HCT116 (cell line): ENCODE results near the gene AIFM2. TPM values are rescaled to one million over a fixed set of nuclear protein-coding genes. Genes with fewer than 3 reads are reported as not detected.

ENCODE experiments used
- ATAC-seq: fragments of 200-7000 bp; cut with Tn5 transposase; 2 replicates; pipeline ENCODE4 v1.9.1; 2020; ENCODE audit warnings: mild to moderate bottlenecking, moderate library complexity
- BruUV-seq: library from RNA; stranded (reverse); fragments of 400-500 nt; replicated peaks from 2 replicates; lab custom pipeline; 2021; lab: Mats Ljungman, UMichigan
- CTCF ChIA-PET: fragments of 300-600 bp; sonication (Branson Sonifier 250); formaldehyde crosslinking; loops from one replicate; lab custom pipeline; 2021; ENCODE audit warnings: antibody characterized with exemption; lab: Charles Lee
- POLR2A ChIA-PET: fragments of 300-600, 350-600 bp; sonication (Branson Sonifier 250); formaldehyde crosslinking; loops from one replicate; lab custom pipeline; 2021; ENCODE audit warnings: antibody characterized with exemption; lab: Charles Lee
- RAD21 ChIA-PET, 2 experiments: fragments of 300-600 bp; sonication (Branson Sonifier 250); formaldehyde crosslinking; loops; one replicate each; lab custom pipeline; 2023; ENCODE audit warnings: low total read pairs in 2 of 2; ENCODE audit not compliant: uncharacterized antibody in 2 of 2, unreplicated experiment in 2 of 2, low non-redundant PET in 1 of 2; lab: Charles Lee
- DNase-seq: peaks from one replicate; pipeline ENCODE4 v3.0.0-alpha.2; 2010; ENCODE audit warnings: low read depth, low spot score
- H2AFZ ChIP-seq: fragments of 200-600 bp; shearing (Covaris generic), sonication (generic); 2 replicates; pipeline ENCODE4 v1.6.1; 2017; ENCODE audit warnings: low read depth, mixed run types, mixed read lengths, antibody characterized with exemption, low read length; ENCODE audit not compliant: poor library complexity, severe bottlenecking
- H3K27ac ChIP-seq: 2 replicates; pipeline ENCODE4 v1.5.1; 2012; ENCODE audit warnings: low read depth, low read length
- H3K27me3 ChIP-seq: fragments of 200-600 bp; sonication (generic); 2 replicates; pipeline ENCODE4 v1.6.1; 2016; ENCODE audit warnings: mixed run types, low read length, mixed read lengths; ENCODE audit not compliant: insufficient read depth
- H3K36me3 ChIP-seq, 2 experiments: fragments of 200-500 bp in 1 of 2; fragments of 200-600 bp in 1 of 2; sonication (Bioruptor generic) in 1 of 2; sonication (generic) in 1 of 2; 2 replicates each; pipeline versions ENCODE4 v1.5.1 to v1.6.1; 2014 to 2016; ENCODE audit warnings: low read length in 2 of 2, inconsistent platforms in 1 of 2, mixed read lengths in 1 of 2, mixed run types in 1 of 2; ENCODE audit not compliant: insufficient read depth in 2 of 2, control insufficient read depth in 1 of 2
- H3K4me1 ChIP-seq, 2 experiments: fragments of 200-600 bp in 1 of 2; sonication (generic) in 1 of 2; 2 replicates each; pipeline versions ENCODE4 v1.5.1 to v1.6.1; 2012 to 2017; ENCODE audit warnings: low read length in 2 of 2, inconsistent platforms in 1 of 2, mild to moderate bottlenecking in 1 of 2, mixed read lengths in 1 of 2, mixed run types in 1 of 2, moderate library complexity in 1 of 2; ENCODE audit not compliant: insufficient read depth in 2 of 2, control insufficient read depth in 1 of 2
- H3K4me2 ChIP-seq: fragments of 200-600 bp; sonication (generic); 2 replicates; pipeline ENCODE4 v1.6.1; 2017; ENCODE audit warnings: mixed run types, low read length, mixed read lengths
- H3K4me3 ChIP-seq, 2 experiments: fragments of 200-600 bp in 1 of 2; sonication (generic) in 1 of 2; replicated peaks in 1 of 2; 2 replicates each; pipeline ENCODE4 v1.5.1; 2011 to 2016; ENCODE audit warnings: low read length in 2 of 2, control low read depth in 1 of 2, low read depth in 1 of 2, mild to moderate bottlenecking in 1 of 2, mixed read lengths in 1 of 2, mixed run types in 1 of 2
- H3K79me2 ChIP-seq: fragments of 200-600 bp; sonication (generic); 2 replicates; pipeline ENCODE4 v1.6.1; 2017; ENCODE audit warnings: mild to moderate bottlenecking, mixed run types, low read length, moderate library complexity, mixed read lengths; ENCODE audit not compliant: insufficient read depth
- H3K9ac ChIP-seq: fragments of 200-600 bp; sonication (generic); 2 replicates; pipeline ENCODE4 v1.6.1; 2016; ENCODE audit warnings: low read length, mixed read lengths
- H3K9me2 ChIP-seq: fragments of 200-600 bp; sonication (generic), shearing (Covaris generic); 2 replicates; pipeline ENCODE4 v1.6.1; 2017; ENCODE audit warnings: mixed run types, mild to moderate bottlenecking, moderate library complexity; ENCODE audit not compliant: insufficient read depth
- H3K9me3 ChIP-seq, 2 experiments: fragments of 200-500 bp in 1 of 2; fragments of 200-600 bp in 1 of 2; sonication (Bioruptor generic) in 1 of 2; sonication (generic) in 1 of 2; 2 replicates each; pipeline ENCODE4 v1.6.1; 2014 to 2017; ENCODE audit warnings: low read length in 2 of 2, mixed read lengths in 2 of 2, inconsistent platforms in 1 of 2, low read depth in 1 of 2, mild to moderate bottlenecking in 1 of 2, mixed run types in 1 of 2, moderate library complexity in 1 of 2; ENCODE audit not compliant: control insufficient read depth in 1 of 2, insufficient read depth in 1 of 2
- H4K20me1 ChIP-seq: fragments of 200-600 bp; sonication (generic), shearing (Covaris generic); 2 replicates; pipeline ENCODE4 v1.6.1; 2017; ENCODE audit warnings: mixed run types, mild to moderate bottlenecking, moderate library complexity; ENCODE audit not compliant: insufficient read depth
- CBX3 ChIP-seq: IDR thresholded peaks from 2 replicates; pipeline ENCODE4 v1.6.1; 2012; ENCODE audit warnings: low read depth
- CEBPB ChIP-seq: IDR thresholded peaks from 2 replicates; pipeline ENCODE4 v1.6.1; 2012; ENCODE audit warnings: low read depth
- EGR1 ChIP-seq: IDR thresholded peaks from 2 replicates; pipeline ENCODE4 v1.6.1; 2012; ENCODE audit warnings: low read depth
- ELF1 ChIP-seq: IDR thresholded peaks from 2 replicates; pipeline ENCODE4 v1.6.1; 2012; ENCODE audit warnings: low read depth, borderline replicate concordance
- JUND ChIP-seq: IDR thresholded peaks from 2 replicates; pipeline ENCODE4 v1.6.1; 2012
- MAX ChIP-seq: IDR thresholded peaks from 2 replicates; pipeline ENCODE4 v1.6.1; 2012
- POLR2A ChIP-seq: IDR thresholded peaks from 2 replicates; pipeline ENCODE4 v1.7.0; 2011; ENCODE audit warnings: borderline replicate concordance; ENCODE audit not compliant: insufficient read depth, insufficient read length; ENCODE audit errors: extremely low read depth
- POLR2AphosphoS5 ChIP-seq: IDR thresholded peaks from 2 replicates; pipeline ENCODE4 v1.6.1; 2011; ENCODE audit warnings: mild to moderate bottlenecking, low read depth, low read length, moderate library complexity
- SIN3A ChIP-seq: IDR thresholded peaks from 2 replicates; pipeline ENCODE4 v1.6.1; 2012; ENCODE audit warnings: low read depth
- SRF ChIP-seq: IDR thresholded peaks from 2 replicates; pipeline ENCODE4 v1.6.1; 2012; ENCODE audit warnings: low read depth
- TCF7L2 ChIP-seq: IDR thresholded peaks from 2 replicates; pipeline ENCODE4 v1.7.0; 2011; ENCODE audit warnings: borderline replicate concordance, inconsistent platforms; ENCODE audit not compliant: insufficient read depth, insufficient read length; ENCODE audit errors: extremely low read depth
- ZFX ChIP-seq: fragments of 450-650 bp; IDR thresholded peaks from 2 replicates; pipeline ENCODE4 v1.6.1; 2017
- intact Hi-C: fragments of 100-400 bp; cut with micrococcal nuclease; formaldehyde crosslinking; loops from 2 replicates; pipeline ENCODE4 v1.10.0; 2022
- total RNA-seq: library from RNA; stranded (reverse); gene quantifications from one replicate; pipeline ENCODE4 v1.2.1, GENCODE V29; 2021; ENCODE audit not compliant: unreplicated experiment
- TF ChIP-seq, protein P1 (sequence below): IDR thresholded peaks from 2 replicates; pipeline ENCODE4 v1.6.1; 2011; ENCODE audit warnings: mild to moderate bottlenecking, low read length, moderate library complexity; ENCODE audit not compliant: insufficient replicate concordance; ENCODE audit errors: extremely low read depth

The AIFM2 gene
- total RNA-seq, 1 experiment from 2014 or later: 20.0 TPM

- BruUV-seq: no TSS peak
- ATAC-seq (no peak), DNase-seq (no peak)
- peaks cover 0 to 2% of the 10 kb centered on the region in 2 experiments; a peak in 1 of 4 replicates for H3K4me1 ChIP-seq
- no peak overlapping the region for H2AFZ ChIP-seq
- no peaks in the 10 kb centered on the region for H3K9me3 ChIP-seq
- H3K4me3 ChIP-seq: no peak overlapping the region
- no peaks in the 10 kb centered on the region for H3K79me2 ChIP-seq
- no peaks in the 10 kb centered on the region for H4K20me1 ChIP-seq
- no peaks in the 10 kb centered on the region for H3K9me2 ChIP-seq
- no peaks in the 10 kb centered on the region for H3K27me3 ChIP-seq
- no peak overlapping the region for H3K9ac ChIP-seq
- POLR2A ChIA-PET: no interaction called here
- TF ChIP-seq POLR2A (no peak), CBX3 (no peak), ELF1 (no peak), CEBPB (no peak), JUND (no peak), POLR2AphosphoS5 (no peak), SRF (no peak), MAX (no peak), EGR1 (no peak), SIN3A (no peak), ZFX (no peak), TCF7L2 (no peak)
- TF ChIP-seq, protein P1, sequence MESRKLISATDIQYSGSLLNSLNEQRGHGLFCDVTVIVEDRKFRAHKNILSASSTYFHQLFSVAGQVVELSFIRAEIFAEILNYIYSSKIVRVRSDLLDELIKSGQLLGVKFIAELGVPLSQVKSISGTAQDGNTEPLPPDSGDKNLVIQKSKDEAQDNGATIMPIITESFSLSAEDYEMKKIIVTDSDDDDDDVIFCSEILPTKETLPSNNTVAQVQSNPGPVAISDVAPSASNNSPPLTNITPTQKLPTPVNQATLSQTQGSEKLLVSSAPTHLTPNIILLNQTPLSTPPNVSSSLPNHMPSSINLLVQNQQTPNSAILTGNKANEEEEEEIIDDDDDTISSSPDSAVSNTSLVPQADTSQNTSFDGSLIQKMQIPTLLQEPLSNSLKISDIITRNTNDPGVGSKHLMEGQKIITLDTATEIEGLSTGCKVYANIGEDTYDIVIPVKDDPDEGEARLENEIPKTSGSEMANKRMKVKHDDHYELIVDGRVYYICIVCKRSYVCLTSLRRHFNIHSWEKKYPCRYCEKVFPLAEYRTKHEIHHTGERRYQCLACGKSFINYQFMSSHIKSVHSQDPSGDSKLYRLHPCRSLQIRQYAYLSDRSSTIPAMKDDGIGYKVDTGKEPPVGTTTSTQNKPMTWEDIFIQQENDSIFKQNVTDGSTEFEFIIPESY: no peak
- peaks cover 6 to 28% of the 10 kb centered on the region in 2 experiments; a peak in 2 of 4 replicates for H3K36me3 ChIP-seq
- no peak overlapping the region for H3K27ac ChIP-seq
- H3K4me2 ChIP-seq: no peak overlapping the region
- intact Hi-C loops: no loop called here
- CTCF ChIA-PET: interaction anchor here (1.2 kb wide), 1 partner anchor 35 kb away, joined by 3 read pairs; the partner anchor contains the start of gene TYSND1
- RAD21 ChIA-PET: no interaction called here
These were observed 21.1 kb downstream of the AIFM2 start for GRCh38 chr10:70111496-70111895.
